Posterior vena cava (tissue), 2 donors: ENCODE data around the gene HDAC6. TPM values are rescaled to one million over a fixed set of nuclear protein-coding genes. Genes with fewer than 3 reads are reported as not detected.
A peak's percentile ranks its signal among the peaks of the same experiment; 100 is the strongest.

ENCODE experiments used
- DNase-seq: peaks from one replicate; pipeline ENCODE4 v3.0.0-alpha.2; 2020; ENCODE audit warnings: low spot score
- intact Hi-C, 2 donors: fragments of 100-400 bp; cut with DNase I; formaldehyde crosslinking; loops; one replicate each; pipeline versions ENCODE4 v1.14.1 to v1.14.2; 2022 to 2023
- long read RNA-seq, 2 donors: library from polyadenylated mRNA; unstranded; transcript quantifications; one replicate each; pipeline ENCODE4 v2.0.0, GENCODE V29; 2020 to 2021
- total RNA-seq, 2 donors: library from RNA; stranded (reverse); fragmentation: NEBNext Ultra II Directional; extraction: Animal tissue kit (Norgen Biotek cat#: 25700); gene quantifications; one replicate each; pipeline ENCODE4 v1.2.1, GENCODE V29; 2021
- donor health status: DM: yes; HTN: yes; CAD: no.
- donor health status: DM: yes; HTN: yes; CAD: no.

HDAC6 gene
- 10 to 100 TPM; 45.4 to 54.3 TPM for total RNA-seq
- long read RNA-seq, donor 1, full-length matches to known transcripts, result 5 of 10 reads
- long read RNA-seq, donor 1, partial matches to known transcripts, result 3 of 10 reads
- long read RNA-seq, donor 1, other reads (novel, unspliced or antisense), result 2 of 10 reads
- long read RNA-seq, donor 2, full-length matches to known transcripts, result 3 of 13 reads
- long read RNA-seq, donor 2, partial matches to known transcripts, result 9 of 13 reads
- long read RNA-seq, donor 2, other reads (novel, unspliced or antisense), result 1 of 13 reads

DNA sequence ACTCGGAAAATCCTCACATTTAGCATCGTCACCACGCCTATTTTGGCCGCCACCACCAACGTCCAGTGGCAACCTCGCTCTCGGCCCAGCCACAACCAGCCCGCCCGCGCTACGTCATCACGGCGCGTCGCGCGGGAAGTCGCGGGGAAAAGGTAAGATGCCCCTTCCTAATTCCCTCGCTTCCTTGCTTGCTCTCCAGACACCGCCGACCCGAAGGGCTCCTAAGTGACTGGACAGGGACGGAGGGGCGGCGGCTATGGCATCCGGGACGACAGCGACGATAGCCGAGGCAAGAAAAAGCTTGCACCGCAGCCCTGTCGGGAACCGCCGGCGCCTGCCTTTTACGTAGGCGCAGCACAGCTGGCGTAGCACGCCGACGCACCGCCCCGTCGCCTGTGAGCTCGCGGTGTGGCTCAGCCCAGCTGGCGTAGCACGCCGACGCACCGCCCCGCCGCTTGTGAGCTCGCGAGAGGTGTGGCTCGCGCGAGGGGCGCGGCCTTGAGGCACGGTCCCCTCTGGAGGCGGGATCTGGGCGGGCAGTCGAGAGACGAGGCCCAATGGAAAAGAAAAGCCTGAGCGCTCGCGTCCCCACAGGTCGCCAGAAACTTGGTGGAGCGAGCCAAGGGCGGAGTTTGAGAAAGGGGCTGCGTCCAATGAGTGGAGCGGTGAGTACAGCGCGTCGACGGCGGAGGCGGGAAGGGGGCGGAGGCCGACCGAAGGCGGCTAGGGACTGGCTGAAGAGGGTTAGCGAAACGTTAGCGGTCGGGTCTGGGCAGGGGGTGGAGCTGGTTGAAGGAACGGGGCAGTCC is at the start of gene HDAC6:
HDAC6 (plus strand) TSS at position 788 of the 809 bp plus-strand sequence. CDS start 626 bp downstream, outside the sequence.
- intact Hi-C loops, result no loop called here

DNA sequence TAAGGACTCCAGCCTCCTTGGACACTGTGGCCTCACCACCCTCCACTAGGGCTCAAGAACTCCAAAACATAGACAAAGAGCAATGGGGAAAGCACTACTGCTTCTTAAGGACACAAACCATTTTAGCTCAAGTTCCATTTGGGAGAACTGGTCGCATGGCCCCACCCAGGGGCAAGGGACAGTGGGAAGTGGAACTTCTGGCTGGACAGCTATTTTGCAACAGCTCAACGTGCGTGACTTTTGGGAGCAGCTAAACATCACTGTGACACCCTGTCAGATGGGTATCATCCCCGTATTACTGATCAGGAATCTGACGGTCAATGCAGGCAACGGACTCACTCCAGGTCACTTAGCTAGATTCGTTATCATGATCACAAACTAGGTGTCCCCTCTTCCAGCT is 49.4 kb upstream of the HDAC6 start:
- intact Hi-C loops, result no loop called here
- peak; percentile 28 for DNase-seq

More for the DNA sequence above, at the start of gene HDAC6:
- DNase-seq, result peak; percentile 99

- peak; percentile 40 for DNase-seq
- intact Hi-C loops, result no loop called here
Observed at GRCh38 chrX:48753708-48754228, 48.1 kb upstream of the HDAC6 start.

DNA sequence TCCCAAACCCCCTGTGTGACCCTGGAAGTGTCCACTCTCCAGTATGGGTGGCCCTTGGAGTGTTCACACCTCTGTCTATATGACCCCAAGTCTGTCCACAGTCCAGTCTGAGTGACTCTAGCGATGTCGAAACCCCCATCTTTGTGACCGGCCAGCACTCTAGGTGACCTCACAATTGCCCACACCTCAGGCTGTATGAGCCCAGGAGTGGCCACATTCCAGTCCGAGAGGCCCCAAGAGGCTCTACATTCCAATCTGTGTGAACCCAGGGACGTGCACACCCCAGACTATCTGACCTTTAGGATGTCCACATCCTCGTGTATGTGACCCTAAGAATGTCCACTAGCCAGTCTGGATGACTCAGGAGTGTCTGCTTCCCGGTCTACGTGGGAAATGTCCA is 47.6 kb upstream of the HDAC6 start:
- intact Hi-C loops, result no loop called here
- DNase-seq, result peak; percentile 34

GRCh38 chrX:48761674-48762471 is 40.0 kb upstream of the HDAC6 start, which contains the start of gene GLOD5:
GLOD5 (plus strand) TSS chrX:48761747; CDS start chrX:48761791, 44 bp downstream.
- intact Hi-C loops, result no loop called here
- peak; percentile 50 for DNase-seq

GRCh38 chrX:48769230-48769629 is 32.6 kb upstream of the HDAC6 start:
- DNase-seq, result no peak
- intact Hi-C loops, result no loop called here

GRCh38 chrX:48770296-48770695 is 31.6 kb upstream of the HDAC6 start:
- peak; percentile 60 for DNase-seq
- intact Hi-C loops, result no loop called here

DNA sequence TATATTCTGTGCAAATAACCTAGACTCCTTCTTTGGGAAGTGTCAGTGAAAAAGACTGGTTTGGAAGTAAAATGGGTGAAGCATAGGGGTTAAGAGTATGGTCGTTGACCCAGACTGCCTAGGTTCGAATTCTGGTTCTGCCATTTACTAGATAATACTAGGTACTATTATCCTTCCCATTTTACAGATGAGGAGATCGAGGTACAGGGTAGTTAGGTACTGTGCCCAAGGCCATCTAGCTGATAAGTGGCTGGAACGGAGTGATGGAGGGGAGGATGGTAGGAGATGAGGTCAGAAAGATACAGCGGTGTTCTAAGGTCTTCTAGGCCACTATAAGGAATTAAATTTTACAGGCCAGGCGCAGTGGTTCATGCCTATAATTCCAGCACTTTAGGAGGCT is 29.3 kb upstream of the HDAC6 start:
- DNase-seq, result no peak
- intact Hi-C loops, result loop anchor here in 1 of 2 donors (1.0 kb wide), 1 partner anchor 38 kb away; no protein-coding TSS in a partner anchor

GRCh38 chrX:48776818-48777439 is 24.9 kb upstream of the HDAC6 start:
- DNase-seq, result no peak
- intact Hi-C loops, result loop anchor here in 1 of 2 donors (5.0 kb wide), 1 partner anchor 1570 kb away; no protein-coding TSS in a partner anchor

DNA sequence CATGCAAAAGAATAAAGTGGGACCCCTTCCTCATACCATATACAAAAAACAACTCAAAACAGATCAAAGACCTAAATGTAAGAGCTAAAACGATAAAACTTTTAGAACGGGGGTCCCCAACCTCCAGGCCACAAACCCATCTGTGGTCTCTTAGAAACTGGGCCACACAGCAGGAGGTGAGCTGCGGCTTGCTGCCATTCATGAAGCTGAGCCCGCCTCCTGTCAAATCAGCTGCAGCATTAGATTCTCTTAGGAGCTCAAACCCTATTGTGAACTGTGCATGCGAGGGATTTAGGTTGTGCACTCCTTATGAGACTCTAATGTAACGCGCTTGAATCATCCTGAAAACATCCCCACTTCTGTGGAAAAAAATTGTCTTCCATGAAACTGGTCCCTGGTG is 22.5 kb upstream of the HDAC6 start:
- intact Hi-C loops, result loop anchor here in 1 of 2 donors (5.0 kb wide), 1 partner anchor 1568 kb away; no protein-coding TSS in a partner anchor
- peak; percentile 47 for DNase-seq

DNA sequence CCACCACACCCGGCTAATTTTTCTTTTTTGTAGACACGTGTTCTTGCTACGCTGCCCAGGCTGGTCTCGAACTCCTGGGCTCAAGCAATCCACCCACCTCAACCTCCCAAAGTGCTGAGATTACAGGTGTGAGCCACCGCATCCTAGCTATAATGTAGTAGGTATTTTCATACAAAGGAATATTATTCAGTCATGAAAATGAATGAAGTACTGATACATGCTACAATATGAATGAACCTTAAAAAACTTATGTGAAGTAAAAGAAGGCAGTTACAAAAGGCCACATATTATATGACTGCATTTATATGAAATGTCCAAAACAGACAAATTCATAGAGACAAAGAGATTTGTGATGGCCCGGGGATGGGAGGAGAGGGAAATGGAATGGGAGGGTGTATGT is 20.2 kb upstream of the HDAC6 start:
- intact Hi-C loops, result no loop called here
- no peak for DNase-seq

DNA sequence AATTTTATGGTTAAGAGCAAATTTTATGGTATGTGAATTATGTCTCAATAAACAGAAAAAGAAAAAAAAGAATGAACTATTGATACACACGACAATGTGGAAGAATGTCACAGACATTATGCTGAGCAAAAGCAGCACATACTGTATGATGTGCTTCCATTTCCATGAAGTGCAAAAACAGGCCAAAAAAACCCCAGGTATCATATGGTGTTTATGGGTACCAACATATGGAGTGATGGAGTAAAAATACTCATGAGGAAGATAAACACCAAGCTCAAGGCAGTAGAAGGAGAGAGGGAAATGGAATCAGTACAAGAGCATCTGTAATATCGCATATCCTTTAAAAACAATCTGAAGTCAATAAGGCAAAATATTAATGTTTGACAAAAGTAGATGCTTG is 19.7 kb upstream of the HDAC6 start:
- intact Hi-C loops, result no loop called here

GRCh38 chrX:48782795-48783194 is 19.1 kb upstream of the HDAC6 start:
- intact Hi-C loops, result no loop called here
- peak; percentile 25 for DNase-seq

More for the DNA sequence above, 19.7 kb upstream of the HDAC6 start:
- no peak for DNase-seq

DNA sequence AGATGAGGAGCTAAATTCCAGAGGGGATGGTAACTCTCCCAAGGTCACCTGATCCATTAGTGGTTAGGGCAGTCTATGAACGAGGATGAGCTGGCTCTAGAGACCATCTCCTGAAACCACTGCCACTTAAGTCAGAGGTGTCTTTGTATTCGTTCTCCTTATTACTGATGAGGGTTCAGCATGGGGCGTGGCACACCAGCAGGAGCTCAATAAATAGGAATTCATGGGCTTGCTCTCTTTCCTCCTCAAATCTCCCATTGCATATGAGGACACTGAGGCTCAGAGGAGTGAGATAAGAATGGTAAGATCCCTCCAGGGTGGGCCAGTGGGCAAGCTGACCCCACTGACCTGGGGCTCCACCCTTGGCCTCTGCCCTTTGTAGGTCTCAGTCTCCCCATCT is 17.1 kb upstream of the HDAC6 start:
- peak; percentile 35 for DNase-seq
- intact Hi-C loops, result no loop called here

DNA sequence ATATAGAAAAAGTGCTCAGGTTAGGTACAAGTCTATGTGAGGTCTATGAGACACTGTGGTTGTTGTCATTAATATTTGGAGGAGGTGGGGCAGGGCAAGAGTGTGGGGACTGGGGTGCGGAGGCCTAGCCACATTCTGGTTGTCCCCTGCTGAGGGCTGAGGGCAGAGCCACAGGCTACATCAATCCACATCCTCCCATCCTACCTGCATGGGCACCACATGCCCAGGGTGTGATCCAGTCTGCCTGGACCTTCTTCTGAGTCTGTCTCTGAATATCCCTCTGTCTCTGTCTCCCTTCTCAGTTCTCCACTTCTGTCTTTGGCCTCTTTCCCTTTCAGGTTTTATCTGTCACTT is 16.7 kb upstream of the HDAC6 start:
- intact Hi-C loops, result no loop called here
- peak; percentile 26 for DNase-seq

DNA sequence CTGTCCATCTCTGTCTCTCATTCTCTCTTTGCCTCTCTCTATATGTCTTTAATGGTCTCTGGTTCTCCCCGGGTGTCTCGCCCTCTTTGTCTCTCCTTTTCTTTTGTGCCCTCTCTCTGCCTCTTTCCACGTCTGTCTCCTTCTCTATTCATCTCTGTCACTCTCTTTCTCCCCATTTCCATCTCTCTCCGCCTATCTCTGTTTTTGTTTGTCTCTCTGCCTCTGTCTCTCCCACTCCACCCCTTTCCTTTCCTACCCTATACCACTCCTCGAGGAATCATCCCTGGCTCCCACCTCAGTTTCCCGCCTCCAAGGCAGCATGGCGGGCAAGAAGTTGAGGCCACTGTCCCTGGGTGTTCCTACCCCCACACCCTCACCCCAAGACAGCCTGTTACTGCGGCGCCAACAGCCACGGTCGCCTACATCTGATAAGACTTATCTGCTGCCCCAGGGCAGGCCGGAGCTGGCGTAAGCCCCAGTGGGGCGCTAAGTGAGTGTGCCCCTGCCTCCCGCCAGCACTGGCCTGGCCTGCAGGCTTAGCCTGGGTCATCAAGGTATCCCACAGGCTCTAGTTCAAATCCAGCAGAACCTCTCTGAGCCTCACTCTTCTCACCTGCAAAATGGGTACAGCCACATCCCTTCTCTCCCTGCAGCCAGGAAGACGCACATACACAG is 16.2 kb upstream of the HDAC6 start:
- intact Hi-C loops, result no loop called here
- DNase-seq, result peak; percentile 79

GRCh38 chrX:48786341-48786800 is 15.5 kb upstream of the HDAC6 start, which contains the start of gene GATA1:
GATA1 (plus strand) TSS chrX:48786590; CDS start chrX:48791110, 4,520 bp downstream.
- intact Hi-C loops, result no loop called here
- DNase-seq, result peak; percentile 62

DNA sequence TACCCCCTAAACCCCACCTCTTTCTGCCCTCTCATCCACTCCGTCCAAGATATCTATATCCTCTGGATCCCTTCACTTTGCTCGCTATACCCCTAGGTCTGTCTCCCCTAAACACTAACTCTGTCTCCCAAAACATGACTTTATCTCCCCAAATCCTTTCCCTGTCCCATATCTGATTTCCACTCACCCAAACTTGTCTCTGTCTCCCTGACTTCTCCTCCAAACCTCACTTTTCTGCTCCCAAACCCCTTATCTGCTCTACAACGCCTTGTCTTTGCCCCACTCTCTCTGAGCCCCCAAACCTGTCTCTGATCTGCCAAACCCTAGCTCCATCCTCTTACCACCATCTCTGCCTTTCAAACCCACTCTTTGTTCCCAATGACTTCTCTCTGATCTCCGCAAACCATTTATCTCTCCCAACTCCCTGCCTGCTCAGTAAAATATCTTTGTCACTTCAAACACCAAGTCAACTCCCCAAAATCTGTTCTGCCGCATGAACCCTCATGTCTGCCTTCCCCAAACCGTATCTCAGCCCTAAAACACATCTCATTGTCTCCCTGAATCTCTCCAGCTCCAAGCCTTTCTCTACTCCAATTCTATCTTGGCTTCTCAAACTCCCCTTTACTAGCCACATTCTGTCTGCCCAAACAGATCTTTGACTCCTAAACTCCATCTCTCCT is 14.9 kb upstream of the HDAC6 start:
- intact Hi-C loops, result no loop called here
- DNase-seq, result no peak
